SIG-M5 treated with dmso at 0.1 percent for 504 hours (cell line): Measurements from ENCODE around the gene MED26.
"Not testable (repeated sequence)": the region's sequence is repeated elsewhere in the genome, so short reads cannot be mapped to it uniquely, and the experiment has no call there.

Source experiments
- DNase-seq: peaks from one replicate; lab custom pipeline; 2025; ENCODE audit not compliant: unreplicated experiment; lab: John Stamatoyannopoulos, UW

The MED26 gene

DNA sequence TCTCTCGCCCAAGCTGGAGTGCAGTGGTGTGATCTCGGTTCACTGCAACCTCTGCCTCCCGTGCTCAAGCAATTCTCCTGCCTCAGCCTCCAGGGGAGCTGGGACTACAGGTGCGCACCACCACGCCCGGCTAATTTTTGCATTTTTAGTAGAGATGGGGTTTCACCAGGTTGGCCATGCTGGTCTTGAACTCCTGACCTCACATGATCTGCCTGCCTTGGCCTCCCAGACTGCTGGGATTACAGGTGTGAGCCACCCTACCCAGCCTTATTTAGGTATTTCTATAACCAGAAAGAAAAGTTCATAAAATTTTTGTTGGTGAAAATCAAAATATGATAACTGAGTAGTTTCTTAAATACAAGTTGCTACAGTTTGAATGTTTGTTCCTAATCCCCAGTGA is 84.3 kb downstream of the MED26 start:
- not testable (repeated sequence) for DNase-seq

DNA sequence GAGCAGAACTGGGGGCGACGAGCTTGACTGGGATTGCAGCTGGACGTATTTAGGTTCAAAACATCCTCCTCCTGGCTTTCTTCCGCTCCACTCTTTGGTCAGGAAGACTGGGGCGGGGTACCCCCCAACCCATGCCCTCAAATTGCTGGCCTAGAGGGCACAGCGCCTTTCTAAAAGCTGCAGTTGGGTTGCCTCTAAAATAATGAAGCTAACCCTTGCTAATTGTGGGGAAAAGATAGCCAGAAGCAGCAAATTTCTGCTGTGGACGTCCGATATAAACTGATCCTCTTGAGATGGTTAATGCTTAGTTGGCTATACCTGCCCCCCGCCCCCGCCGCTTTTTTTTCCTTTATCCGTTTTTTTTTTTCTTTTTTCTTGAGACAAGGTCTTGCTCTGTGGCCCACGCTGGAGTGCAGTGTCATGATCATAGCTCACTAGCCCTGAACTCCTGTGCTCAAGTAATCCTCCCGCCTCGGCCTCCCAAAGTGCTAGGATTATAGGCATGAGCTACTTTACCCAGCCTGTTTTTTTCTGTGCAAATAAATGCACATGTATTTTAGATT is 85.0 kb downstream of the MED26 start:
- no peak for DNase-seq

DNA sequence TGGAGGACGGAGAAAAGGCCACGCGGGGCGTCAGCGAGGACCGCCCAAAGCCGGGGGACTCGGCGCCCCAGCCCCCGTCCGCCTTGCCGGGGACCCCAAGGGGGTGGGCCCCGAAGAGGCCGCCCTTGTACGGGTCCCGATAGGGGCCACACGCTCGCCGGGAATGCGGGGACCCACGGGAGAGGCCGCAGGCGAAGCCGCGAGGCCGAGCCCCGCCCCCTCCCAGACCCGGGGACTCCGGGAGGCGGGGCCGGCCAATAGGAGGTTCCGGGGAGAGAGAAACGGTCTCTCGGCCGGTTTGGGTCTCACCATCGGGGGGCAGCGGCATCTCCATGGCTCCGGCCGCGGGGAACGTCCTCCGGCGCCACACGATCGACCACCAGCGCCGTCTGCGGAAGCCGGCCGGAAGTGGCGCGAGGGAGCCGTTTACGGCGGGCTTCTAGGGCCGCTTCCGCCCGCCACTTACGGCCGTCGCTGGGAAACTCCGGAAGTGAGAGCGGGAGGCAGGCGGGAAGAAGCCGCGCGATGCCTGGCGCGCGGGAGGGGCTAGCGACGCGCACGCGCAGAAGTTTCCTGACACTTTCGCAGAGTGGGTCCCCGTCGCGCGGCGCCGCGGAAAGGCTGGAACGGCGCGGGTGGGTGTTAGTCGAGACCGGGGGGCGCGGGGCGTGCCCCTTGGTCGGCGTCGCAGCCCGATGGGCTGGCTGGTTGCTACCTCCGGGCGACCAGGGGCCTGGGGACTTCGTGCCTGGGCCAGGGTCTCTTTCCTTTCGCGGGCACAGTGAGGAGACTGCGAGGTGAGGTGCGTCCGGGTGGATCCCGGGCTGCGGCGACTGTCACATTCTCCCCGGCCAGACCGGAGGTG is 85.7 kb downstream of the MED26 start, which contains the start of gene CHERP:
TSS of gene CHERP (minus strand) at position 393 of the 865 bp plus-strand sequence. CDS start at position 334, 59 bp downstream.
- peak; percentile 93 for DNase-seq

DNA sequence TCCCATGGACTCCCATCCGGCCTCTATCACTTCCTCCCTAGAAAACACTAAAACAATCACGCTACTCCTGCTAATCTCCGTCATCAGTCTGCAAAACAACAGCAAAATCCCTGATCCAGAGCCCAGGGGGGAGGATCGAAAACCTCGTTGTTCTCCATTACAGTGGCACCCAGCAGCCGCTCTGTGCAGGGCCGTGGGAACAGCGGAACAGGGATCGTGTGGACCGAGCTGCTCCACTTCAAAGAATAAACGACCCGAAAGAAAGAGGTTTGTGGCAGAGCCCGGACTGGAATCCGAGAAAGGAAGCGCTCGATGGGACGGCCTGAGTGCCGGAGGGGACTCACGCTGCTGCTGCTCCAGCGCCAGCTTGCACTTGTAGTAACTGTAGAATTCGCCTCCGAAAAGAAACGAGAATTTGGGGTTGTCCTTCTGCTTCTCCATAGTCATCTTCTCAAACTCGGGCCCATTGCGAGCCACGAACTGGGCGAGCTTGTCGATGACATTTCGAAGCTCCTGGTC is 86.4 kb downstream of the MED26 start:
- no peak for DNase-seq

DNA sequence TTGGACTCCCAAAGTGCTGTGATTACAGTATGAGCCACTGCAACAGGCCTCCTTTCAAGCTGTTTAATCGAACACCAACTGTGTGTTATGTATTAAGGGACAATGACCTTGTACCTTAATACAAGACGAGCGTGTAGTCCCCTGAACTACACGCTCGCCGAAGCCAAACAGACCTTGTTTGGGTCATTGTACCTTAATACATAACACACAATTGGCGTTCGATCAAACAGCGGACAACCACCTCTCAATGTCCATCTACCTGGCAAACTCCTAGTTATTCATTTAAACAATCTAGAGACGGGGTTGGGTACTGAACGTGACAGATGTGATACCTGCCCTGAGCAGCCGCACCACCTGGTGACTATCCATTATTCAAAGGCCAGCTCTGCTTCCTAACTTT is 87.1 kb downstream of the MED26 start:
- no peak for DNase-seq

DNA sequence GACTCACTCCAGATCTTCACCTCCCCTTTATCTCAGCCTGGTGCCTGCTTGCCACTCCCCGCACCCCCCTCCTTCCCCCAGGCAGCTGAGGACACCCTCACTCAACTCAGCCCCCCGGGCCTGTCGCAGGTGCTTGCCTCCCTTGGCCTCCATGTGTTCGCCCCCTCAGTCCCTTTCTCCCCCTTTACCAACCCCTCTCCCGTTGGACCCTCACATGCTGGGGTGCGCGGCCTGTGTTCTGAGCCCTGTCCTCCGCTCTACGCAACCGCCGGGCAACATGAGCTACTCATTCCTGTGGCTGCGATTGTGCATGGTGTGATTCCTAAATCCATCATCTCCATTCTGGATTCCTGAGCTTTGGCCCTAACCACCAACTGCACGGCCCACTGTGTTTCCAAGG is 90.9 kb downstream of the MED26 start:
- DNase-seq = no peak

DNA sequence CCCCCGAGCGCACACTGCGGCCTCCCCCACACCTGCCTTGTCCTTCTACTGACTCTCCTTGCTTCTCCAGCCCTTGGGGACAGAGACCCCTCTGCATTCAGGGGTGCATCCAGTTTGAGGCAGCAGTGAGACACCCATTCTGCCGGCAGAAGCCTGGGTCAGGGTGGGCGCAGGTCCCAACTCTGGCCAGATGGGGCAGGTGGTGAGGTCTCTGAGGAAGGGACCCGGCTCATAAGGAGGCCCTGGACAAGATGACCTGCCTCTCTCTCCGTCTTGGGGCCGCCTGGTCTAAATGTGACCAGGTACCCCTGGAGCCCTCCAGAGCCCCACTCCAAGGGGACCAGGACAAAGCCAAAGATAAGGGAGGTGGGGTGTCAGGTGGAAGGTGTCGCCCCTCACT is 91.9 kb downstream of the MED26 start:
- no peak for DNase-seq

DNA sequence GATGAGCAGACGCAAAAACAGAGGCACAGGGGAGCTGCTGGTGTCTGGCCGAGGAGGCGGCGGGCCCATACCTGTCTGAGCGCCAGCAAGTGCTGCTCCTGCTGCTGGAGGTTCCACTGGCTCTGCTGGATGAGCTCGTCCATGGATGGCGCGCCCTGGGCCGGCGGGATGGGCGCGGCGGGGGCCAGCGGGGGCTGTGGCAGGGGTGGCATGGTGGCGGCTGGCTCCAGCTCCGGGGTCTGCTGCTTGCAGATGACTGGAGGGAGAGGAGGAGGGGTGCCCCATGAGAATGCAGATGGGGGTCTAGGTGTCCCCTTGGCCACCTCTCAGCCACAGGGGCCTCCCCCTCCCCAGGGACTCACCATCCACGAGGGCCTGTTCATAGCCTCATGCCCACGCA is 92.6 kb downstream of the MED26 start:
- no peak for DNase-seq

DNA sequence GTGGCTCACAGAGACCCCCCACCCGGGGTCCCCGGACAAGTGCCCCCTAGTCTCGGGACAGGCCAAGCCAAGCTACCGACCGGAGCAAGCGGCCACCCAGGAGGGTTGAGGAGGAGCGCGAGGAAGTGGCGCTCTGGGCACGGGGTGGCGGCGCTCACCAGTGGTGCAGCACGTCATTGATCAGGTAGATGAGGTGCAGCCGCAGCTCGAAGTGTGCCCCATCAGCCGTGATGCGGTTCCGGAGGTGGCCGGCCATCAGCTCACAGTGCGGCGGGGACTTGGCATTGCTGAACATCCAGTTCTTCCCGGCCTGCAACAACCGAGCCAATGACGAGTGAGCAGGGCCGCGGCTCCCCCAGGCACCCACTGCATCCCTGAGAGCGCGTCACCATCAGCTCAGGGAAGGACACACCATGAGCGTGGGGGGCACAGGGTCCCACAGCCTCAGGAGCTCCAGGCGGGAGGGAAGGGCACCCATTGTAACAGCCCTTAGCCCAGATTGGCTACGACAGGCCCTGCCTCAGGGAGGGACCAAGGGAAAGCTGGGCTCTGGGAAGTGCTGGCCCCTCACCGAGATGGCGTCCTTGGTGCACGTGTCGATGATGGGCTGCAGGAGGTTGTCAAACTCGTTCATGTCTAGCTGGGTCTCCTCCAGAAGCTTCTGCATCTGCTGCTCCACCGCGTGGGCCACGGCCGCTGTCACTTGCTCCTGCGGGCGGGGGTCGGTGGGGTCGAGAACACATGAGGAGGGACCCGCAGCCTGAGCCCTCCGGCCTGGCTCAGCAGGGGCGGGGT is 95.4 kb downstream of the MED26 start:
- no peak for DNase-seq

DNA sequence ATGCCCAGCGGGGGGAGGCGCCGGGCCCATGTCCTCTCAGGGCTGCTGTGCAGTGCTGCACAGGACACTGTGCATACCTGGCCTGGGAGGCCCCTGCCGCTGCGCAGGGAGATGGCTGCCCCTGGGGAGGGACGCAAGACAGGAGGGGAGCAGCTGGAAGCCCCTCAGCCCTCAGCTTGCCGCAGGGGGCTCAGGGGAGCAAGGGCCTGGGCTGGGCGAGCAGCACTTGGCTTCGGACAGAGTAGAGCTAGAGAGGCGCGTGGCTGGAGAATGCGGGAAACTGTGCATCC is 96.7 kb downstream of the MED26 start:
- no peak for DNase-seq

DNA sequence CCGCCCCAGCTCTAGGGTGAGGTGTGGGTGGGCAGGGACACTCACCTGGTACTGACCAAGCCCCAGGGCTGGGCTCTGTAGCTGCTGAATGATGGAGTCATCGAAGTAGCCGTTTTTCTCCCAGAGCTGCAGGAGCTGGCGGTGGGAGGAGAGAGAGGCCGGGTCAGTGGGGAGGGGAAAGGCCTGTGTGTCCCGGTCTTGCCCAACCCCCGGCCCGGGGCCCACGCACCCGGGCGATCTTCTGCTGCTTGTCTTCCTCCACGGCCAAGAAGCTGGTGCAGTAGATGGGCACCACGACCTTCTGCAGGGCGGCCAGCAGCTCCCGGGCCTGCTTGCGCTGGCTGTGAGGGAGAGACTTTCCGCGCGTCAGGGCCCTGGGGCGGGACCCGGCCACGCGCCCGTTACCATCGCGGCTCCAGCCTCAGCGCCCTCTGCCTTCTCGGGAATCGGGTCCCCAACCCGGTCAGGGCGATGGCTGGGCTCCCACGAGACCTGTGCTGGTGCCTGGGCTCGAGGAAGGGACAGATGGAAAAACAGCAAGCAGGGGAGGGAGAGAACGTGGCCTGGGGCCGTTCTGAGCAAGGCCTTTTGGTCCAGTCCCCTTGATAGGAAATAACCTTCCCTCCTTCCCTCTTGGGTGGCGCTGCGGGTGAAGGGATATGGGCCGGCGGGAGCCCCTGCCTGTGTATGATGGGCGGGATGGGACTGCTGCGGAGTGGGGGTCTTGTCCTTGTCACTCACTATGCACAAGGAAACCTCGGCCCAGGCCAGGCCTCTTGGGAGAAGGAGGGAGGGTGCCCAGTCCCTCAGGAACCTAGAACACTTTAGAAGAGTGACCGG is 97.2 kb downstream of the MED26 start:
- DNase-seq = no peak

DNA sequence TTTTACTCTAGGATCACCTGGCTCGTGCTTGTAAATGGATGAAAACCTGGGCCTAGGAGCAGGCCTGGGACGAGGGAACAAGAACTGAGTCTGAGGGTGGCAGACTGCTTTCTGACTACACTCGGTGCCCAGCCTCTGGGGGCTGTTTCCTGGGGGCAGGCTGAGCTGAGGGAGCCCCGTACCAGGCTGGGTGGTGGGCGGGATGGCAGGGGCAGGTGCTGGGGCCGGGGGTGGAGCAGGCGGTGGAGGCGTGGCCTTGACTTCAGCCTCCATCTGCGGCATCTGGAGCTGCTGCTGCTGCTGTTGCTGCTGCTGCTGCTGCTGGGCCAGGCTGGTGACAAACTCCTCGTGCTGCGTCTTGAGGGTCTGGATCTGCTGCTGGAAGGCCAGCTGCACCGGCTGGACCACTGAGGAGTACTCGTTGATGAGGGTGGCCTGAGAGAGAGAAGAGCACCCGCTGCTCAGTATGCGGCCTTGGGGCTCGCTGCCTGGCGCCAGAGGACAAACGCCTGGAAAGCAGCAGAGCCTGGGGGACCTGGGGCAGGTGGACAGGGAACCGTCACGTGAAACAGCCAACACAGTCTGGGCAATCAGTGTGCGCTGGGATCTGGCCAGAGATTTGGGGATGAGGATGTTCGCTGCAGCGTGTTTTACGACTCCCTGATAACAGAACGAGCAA is 98.4 kb downstream of the MED26 start:
- DNase-seq = no peak

DNA sequence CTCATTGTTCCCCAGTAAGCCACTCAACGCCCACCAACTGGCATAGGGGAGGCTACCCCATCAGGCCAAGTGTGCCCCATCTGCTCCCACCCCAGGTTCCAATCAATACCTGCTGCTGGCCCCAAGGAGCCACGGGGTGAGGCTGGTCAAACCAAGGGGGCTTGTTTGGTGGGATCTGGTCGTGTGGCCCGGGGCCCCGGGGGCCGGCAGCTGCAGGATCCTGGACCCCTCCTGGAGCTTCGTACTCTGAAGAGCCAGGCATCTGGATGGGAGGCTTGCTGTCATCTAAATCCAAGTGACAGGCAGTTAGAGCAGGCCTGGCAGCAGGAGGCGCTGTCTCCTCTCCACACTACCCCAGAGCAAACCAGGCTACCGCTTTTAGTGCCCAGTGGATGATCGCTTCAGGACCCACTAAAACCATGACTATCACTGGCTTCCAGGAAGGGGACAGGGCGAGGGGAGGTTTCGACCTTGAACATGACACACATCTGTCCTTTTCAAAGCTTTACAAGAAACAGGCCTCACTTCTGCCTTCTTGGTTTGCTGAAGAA is 100.0 kb downstream of the MED26 start:
- DNase-seq = peak; percentile 37

DNA sequence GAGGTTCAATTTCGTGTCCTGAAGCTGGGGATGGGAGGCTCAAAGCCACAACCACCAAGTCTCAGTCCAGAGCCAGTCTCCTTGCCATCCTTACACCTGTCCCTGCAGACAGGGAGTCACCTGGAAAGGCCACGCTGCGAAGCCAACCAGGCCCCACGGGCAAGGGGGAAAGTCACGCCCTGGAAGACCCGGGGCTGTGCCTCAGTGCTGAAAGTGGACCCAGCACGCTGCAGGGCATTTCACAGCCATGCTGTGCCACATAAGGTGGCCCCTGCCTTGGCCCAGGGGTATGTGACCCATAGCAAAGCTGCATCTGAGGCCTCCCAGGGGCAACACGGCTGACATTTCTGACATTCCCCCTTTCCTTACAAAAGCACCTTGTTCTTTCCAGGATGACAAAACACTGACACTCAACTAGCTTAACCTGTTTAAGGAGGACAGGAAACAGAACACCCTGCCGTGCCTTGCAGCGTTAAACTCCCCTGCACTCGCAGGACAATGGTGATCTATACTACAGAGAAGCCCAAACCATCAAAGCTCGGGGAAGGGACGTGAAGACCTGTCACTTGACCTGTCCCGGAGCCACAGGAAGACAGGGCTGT is 100.6 kb downstream of the MED26 start:
- no peak for DNase-seq

DNA sequence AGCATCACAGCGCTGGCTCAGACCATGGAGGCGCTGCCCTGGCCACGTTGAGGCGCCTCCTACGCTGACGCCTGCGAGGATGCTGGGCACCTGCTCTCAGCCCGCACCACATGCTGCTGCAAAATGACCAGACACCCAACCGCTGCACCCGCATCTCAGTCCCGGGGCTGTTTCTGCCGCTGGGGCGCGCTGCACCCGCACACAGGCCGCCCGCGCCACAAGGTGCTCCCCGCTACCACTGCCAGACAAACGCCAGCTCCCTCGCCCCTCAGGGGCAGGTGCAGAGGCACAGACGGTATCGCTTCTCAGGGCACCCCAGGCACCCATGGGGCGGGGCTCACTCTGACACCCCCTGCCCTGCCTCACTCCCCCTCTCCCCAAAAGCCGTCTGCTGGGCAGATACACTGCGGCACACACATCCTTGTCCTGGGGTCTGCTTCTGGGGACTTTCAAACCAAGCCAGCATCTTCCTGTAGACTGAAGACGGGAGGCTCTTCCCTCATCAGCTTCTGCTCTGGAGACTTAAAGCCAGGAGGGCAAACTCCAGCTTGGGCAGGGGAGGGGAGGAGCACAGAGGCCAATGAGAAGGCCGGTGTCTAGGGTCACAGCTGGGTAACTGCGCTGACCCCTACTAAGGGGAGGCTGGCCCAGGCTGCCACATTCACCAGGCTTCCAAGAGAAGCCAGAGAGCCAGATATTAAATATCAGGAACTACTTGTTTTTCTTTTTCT is 102.1 kb downstream of the MED26 start:
- no peak for DNase-seq

DNA sequence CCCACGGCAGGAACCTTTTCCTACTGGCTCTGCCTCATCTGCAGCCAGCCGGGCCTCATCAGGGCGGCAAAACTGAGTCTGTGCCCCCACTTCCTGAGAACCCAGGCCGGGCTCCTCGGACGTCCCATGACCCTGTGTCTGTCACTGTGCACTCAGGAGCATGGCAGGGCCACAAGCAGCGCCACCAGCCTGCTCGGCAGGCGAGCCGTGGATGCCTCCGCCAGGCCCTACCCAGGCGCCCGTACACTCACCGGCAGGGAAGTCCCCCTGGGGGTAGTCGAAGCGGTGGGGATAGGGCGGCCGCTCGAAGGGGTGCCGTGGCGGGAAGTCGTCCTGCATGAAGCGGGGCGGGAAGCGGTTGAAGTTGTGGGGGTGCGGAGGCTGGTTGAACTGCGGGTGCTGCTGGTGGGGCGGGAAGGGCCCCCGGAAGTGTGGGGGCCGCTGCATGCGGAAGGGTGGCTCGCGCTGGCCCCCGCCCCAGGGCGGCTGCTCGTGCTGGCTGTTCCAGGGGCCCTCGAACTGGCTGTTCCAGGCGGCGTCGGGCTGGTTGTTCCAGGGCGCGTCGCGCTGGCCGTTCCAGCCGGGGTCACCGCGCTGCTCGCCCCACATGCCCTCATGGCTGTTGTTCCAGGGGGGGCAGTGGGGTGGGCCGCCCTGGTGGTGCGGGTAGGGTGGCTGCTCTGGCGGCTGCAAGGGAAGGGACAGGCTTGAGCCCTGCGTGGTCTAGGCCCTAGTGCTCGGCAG is 102.8 kb downstream of the MED26 start:
- no peak for DNase-seq
